ENCODE measurements around the gene RPS18.
"Not testable (repeated sequence)": the region's sequence is repeated elsewhere in the genome, so short reads cannot be mapped to it uniquely, and the experiment has no call there.

Gene RPS18

DNA sequence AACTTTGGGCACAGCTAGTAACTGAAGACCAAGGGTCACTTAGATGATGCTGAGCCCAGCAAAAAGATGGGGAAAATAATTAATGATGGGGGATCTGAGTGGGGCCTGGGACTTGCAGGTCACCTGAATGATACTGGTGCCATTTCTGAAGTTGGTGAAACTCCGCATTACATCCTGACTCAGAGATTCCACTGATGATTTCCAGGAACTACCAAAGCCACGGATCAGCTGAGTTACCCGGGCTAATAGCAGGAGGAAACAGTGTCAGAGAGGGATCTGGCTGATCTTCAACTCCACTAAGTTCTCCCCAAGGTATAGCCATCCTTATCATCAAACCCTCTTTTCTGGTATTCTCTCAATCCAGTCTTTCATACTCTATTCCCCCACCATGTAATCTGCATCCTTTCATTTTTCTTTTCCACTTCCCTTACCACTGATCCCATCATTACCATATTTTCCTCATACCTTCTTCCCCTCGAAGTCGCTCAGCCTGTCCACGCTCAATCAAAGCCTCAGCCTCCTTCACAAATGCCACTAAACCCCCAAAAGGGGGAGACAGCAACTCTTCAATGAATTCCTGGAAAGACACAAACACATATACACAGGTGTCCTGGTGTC, 20.4 kb upstream of the RPS18 start:
- Mint-ChIP-seq H3K27ac (peak overlapping the region; percentile 74), H3K27me3 (no peaks in the 10 kb centered on the region), H3K36me3 (peaks cover 8% of the 10 kb centered on the region), H3K4me3 (peak overlapping the region; percentile 76), H3K4me1 (ENCODE audit: low read depth) (peaks cover 32% of the 10 kb centered on the region), H3K9me3 (ENCODE audit: low read depth) (no peaks in the 10 kb centered on the region)

GRCh38 chr6:33252759-33253158, 19.1 kb upstream of the RPS18 start:
- Mint-ChIP-seq H3K27ac (peak overlapping the region; percentile 19), H3K9me3 (ENCODE audit: low read depth) (no peaks in the 10 kb centered on the region), H3K36me3 (peaks cover 8% of the 10 kb centered on the region), H3K27me3 (no peaks in the 10 kb centered on the region), H3K4me3 (no peak overlapping the region), H3K4me1 (ENCODE audit: low read depth) (peaks cover 32% of the 10 kb centered on the region)

- Mint-ChIP-seq H3K4me3 (no peak overlapping the region), H3K27me3 (no peaks in the 10 kb centered on the region), H3K27ac (no peak overlapping the region), H3K36me3 (peaks cover 8% of the 10 kb centered on the region), H3K4me1 (ENCODE audit: low read depth) (peaks cover 21% of the 10 kb centered on the region), H3K9me3 (ENCODE audit: low read depth) (no peaks in the 10 kb centered on the region)
Measured at GRCh38 chr6:33254591-33254990, 17.3 kb upstream of the RPS18 start.

DNA sequence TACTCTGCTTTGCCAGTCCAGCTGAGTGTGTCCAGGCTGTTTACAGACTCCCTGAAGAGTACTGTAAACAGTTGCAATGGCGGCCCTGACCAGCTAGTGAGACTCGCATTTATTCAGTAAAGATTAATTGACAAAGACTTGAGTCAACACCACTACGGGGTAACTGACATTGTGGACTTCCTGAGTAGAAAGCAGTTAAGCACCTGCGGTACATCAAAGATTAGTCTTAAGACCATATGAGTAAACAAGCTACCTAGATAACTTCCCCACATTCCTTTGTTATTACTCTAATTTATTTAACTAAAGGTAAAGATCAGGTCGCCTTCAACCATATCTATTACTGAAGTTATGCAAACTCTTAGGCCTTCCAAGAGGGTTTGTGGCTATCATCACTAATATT, 12.8 kb upstream of the RPS18 start:
- Mint-ChIP-seq H3K27me3 (no peaks in the 10 kb centered on the region), H3K27ac (no peak overlapping the region), H3K36me3 (peaks cover 6% of the 10 kb centered on the region), H3K4me3 (no peak overlapping the region), H3K4me1 (ENCODE audit: low read depth) (peaks cover 2% of the 10 kb centered on the region), H3K9me3 (ENCODE audit: low read depth) (no peaks in the 10 kb centered on the region)

- not testable (repeated sequence) for H3K4me3 Mint-ChIP-seq; H3K4me1 Mint-ChIP-seq (ENCODE audit: low read depth); H3K36me3 Mint-ChIP-seq; H3K9me3 Mint-ChIP-seq (ENCODE audit: low read depth); H3K27me3 Mint-ChIP-seq
- peak overlapping the region; percentile 51 for H3K27ac Mint-ChIP-seq
Measured at GRCh38 chr6:33262490-33262889, 9.4 kb upstream of the RPS18 start.

GRCh38 chr6:33264015-33264414, 7.9 kb upstream of the RPS18 start:
- H3K9me3 Mint-ChIP-seq (ENCODE audit: low read depth) = no peaks in the 10 kb centered on the region
- H3K27ac Mint-ChIP-seq = no peak overlapping the region
- H3K4me1 Mint-ChIP-seq (ENCODE audit: low read depth) = peaks cover 2% of the 10 kb centered on the region
- no peak overlapping the region for H3K4me3 Mint-ChIP-seq
- no peaks in the 10 kb centered on the region for H3K27me3 Mint-ChIP-seq
- H3K36me3 Mint-ChIP-seq = peaks cover 6% of the 10 kb centered on the region

GRCh38 chr6:33271117-33271467, 783 bp upstream of the RPS18 start:
- H3K4me3 Mint-ChIP-seq = peak overlapping the region; percentile 96
- no peaks in the 10 kb centered on the region for H3K9me3 Mint-ChIP-seq (ENCODE audit: low read depth)
- peak overlapping the region; percentile 99 for H3K27ac Mint-ChIP-seq
- no peaks in the 10 kb centered on the region for H3K27me3 Mint-ChIP-seq
- H3K4me1 Mint-ChIP-seq (ENCODE audit: low read depth) = peaks cover 35% of the 10 kb centered on the region
- peaks cover 23% of the 10 kb centered on the region for H3K36me3 Mint-ChIP-seq

DNA sequence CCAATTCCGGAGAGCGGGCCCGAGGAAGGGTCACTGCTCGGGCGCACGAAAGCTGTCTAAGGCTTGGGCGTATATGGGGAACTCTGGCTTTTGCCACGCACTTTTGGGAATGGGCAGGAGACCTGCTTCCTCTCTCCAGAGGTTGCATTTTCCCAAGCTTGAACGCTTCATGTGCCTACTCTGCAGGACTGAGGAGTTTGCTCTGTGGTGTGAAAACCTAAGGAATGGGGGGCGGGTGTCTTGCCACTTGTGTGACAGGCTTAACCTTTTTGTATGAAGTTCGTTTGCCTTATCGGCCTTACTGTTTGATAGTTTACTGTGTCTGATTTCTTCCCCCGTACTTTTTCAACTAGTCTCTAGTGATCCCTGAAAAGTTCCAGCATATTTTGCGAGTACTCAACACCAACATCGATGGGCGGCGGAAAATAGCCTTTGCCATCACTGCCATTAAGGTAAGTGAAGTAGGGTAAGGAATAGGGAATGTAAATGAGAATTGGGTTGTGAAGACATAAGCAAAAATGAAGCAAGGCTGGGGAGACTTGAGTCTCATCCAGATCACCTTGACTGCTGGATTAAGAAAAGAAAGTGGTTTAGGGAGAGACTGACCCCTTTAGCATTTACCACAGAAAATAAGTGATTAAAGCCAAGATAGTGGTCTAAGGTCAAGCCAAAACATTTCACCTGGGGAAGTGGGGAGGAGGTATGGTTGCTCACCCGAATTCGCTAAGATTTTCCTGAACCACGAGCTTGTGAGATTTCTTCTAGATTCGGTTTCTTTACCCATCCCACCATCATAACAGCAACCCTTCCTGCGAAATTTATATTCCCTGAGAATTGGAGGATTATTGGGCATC, 627 bp downstream of the RPS18 start:
- Mint-ChIP-seq H3K36me3 (peaks cover 23% of the 10 kb centered on the region), H3K9me3 (ENCODE audit: low read depth) (no peaks in the 10 kb centered on the region), H3K4me1 (ENCODE audit: low read depth) (peaks cover 43% of the 10 kb centered on the region), H3K27me3 (no peaks in the 10 kb centered on the region), H3K27ac (peak overlapping the region; percentile 99), H3K4me3 (peak overlapping the region; percentile 96)

DNA sequence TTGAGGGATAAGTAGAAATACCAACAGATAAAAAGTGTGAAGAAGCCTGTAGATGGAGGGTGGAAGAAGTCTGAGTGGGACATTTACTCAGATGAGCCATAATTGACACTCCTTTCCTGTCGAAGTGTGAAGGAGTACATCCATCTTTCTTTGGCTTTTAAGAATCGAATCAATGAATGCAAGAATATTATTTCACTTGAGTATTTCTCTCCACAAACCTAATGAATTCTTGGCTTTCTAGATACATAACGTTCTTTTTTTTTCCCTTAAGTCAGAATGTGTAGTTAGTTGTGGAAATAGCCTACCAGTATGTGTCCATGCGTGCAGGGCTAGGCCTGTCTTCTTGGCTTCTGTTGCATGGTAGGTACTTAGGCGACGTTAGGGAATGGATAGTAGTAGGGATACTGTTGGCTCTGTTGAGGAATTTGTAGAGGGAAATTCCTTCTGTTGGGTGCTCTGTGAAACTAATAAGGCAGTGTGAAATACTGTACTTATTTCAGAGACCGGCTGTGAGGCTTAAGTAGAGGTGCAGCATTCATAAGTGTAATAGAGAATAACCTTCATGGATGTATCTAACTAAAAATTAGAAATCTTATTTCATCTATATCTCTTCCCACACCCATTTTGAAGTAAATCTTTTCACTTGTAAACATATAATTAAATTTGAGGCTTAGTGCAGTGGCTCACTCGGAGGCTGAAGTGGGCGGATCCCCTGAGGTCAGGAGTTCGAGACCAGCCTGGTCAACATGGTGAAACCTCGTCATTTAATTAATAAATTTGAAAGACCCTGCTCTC, 1.5 kb downstream of the RPS18 start:
- Mint-ChIP-seq H3K36me3 (peaks cover 23% of the 10 kb centered on the region), H3K27ac (peak overlapping the region; percentile 99), H3K4me1 (ENCODE audit: low read depth) (peaks cover 49% of the 10 kb centered on the region), H3K27me3 (no peaks in the 10 kb centered on the region), H3K9me3 (ENCODE audit: low read depth) (no peaks in the 10 kb centered on the region), H3K4me3 (peak overlapping the region; percentile 96)

GRCh38 chr6:33273924-33274902, 2.3 kb downstream of the RPS18 start:
- H3K4me1 Mint-ChIP-seq (ENCODE audit: low read depth) = peaks cover 55% of the 10 kb centered on the region
- H3K36me3 Mint-ChIP-seq = peaks cover 23% of the 10 kb centered on the region

DNA sequence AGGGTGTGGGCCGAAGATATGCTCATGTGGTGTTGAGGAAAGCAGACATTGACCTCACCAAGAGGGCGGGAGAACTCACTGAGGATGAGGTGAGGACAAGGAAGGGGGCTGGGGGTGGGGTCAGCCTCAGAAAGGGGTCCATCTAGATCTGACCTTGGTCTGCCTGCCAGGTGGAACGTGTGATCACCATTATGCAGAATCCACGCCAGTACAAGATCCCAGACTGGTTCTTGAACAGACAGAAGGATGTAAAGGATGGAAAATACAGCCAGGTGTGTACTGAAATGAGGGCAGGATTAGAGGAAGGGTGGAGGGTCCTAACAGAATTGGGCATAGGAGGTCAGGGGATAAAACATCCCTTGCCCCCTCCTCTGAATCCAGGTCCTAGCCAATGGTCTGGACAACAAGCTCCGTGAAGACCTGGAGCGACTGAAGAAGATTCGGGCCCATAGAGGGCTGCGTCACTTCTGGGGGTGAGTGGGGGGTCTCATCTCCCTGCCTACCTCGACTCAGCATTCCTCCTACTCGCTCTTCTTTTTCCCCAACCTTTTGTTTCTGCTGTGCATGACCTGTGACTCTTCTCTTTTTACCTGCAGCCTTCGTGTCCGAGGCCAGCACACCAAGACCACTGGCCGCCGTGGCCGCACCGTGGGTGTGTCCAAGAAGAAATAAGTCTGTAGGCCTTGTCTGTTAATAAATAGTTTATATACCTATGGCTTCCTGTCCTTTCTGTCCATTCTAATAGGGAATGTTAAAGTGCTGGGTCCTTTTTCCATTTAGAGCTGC, 4.1 kb downstream of the RPS18 start:
- not testable (repeated sequence) for H3K9me3 Mint-ChIP-seq (ENCODE audit: low read depth); H3K27me3 Mint-ChIP-seq
- Mint-ChIP-seq H3K27ac (peak overlapping the region; percentile 88), H3K4me3 (peak overlapping the region; percentile 96), H3K4me1 (ENCODE audit: low read depth) (peaks cover 45% of the 10 kb centered on the region), H3K36me3 (peaks cover 23% of the 10 kb centered on the region)

More at GRCh38 chr6:33273924-33274902, 2.3 kb downstream of the RPS18 start:
- Mint-ChIP-seq H3K4me3 (peak overlapping the region; percentile 96), H3K9me3 (ENCODE audit: low read depth) (no peaks in the 10 kb centered on the region), H3K27ac (peak overlapping the region; percentile 99), H3K27me3 (no peaks in the 10 kb centered on the region)

GRCh38 chr6:33276581-33276863, 4.6 kb downstream of the RPS18 start:
- Mint-ChIP-seq H3K27ac (peak overlapping the region; percentile 88), H3K4me3 (peak overlapping the region; percentile 96), H3K36me3 (peaks cover 23% of the 10 kb centered on the region), H3K9me3 (ENCODE audit: low read depth) (no peaks in the 10 kb centered on the region), H3K27me3 (no peaks in the 10 kb centered on the region), H3K4me1 (ENCODE audit: low read depth) (peaks cover 43% of the 10 kb centered on the region)

- Mint-ChIP-seq H3K4me1 (ENCODE audit: low read depth) (peaks cover 43% of the 10 kb centered on the region), H3K9me3 (ENCODE audit: low read depth) (no peaks in the 10 kb centered on the region), H3K27me3 (no peaks in the 10 kb centered on the region), H3K27ac (peak within 1 kb of the TSS; percentile 88), H3K4me3 (peak within 1 kb of the TSS; percentile 96), H3K36me3 (peaks cover 23% of the 10 kb centered on the region)
Measured at GRCh38 chr6:33276864-33277662, 5.2 kb downstream of the RPS18 start, which contains the start of gene B3GALT4. TSS of gene B3GALT4 (plus strand) at chr6:33277123. CDS start at chr6:33277420, 297 bp downstream.
